Pancreas (tissue), 10 donors: ENCODE data around the gene ILK. TPM values are rescaled to one million over a fixed set of nuclear protein-coding genes. Genes with fewer than 3 reads are reported as not detected.

Experiments
- ATAC-seq, 4 donors: fragments of 200-7000 bp; cut with Tn5 transposase; one replicate each; pipeline versions ENCODE4 v1.8.0 to v1.9.1; 2020; ENCODE audit warnings: mild to moderate bottlenecking in 4 of 4, moderate library complexity in 4 of 4
- DNase-seq, 6 donors: peaks; one replicate each; pipeline ENCODE4 v3.0.0-alpha.2; 2020
- FAIRE-seq: peaks from 2 replicates; lab custom pipeline; 2012; peaks lifted over from hg19 to GRCh38; lab: Jason Lieb, UNC
- H3K27ac ChIP-seq, 4 donors: fragments of 200-600 bp; sonication (generic); 1 replicate in 3 of 4; 2 replicates in 1 of 4; pipeline versions ENCODE4 v1.5.0 to v1.8.0; 2020
- H3K27me3 ChIP-seq, 4 donors: fragments of 200-600 bp; one replicate each; pipeline ENCODE4 v1.8.0; 2021
- H3K36me3 ChIP-seq, 3 donors: fragments of 200-600 bp; sonication (generic) in 1 of 3; one replicate each; pipeline versions ENCODE4 v1.5.0 to v1.8.0; 2020 to 2021
- H3K4me1 ChIP-seq, 3 donors: fragments of 200-600 bp; one replicate each; pipeline ENCODE4 v1.8.0; 2021
- H3K4me3 ChIP-seq, 4 donors: fragments of 200-600 bp; sonication (generic) in 2 of 4; one replicate each; pipeline versions ENCODE4 v1.5.0 to v1.8.0; 2020 to 2021
- H3K9me3 ChIP-seq, 4 donors: fragments of 200-600 bp; one replicate each; pipeline ENCODE4 v1.8.0; 2021
- CTCF ChIP-seq, 4 donors: fragments of 200-600 bp; sonication (generic) in 3 of 4; IDR thresholded peaks; one replicate each; pipeline versions ENCODE4 v1.5.0 to v1.8.0; 2021; ENCODE audit warnings: antibody characterized with exemption in 4 of 4
- WGBS, 2 donors: extraction: QIAGEN DNeasy Blood & Tissue Kit; methylation state at CpG; one replicate each; pipeline ENCODE4 v1.1.7; 2013; 5-methylcytosine and 5-hydroxymethylcytosine counted together
- intact Hi-C, 3 donors: fragments of 100-400 bp; cut with DNase I; formaldehyde crosslinking; loops; one replicate each; pipeline versions ENCODE4 v1.11.1 to v1.14.2; 2022
- polyA plus RNA-seq, 2 donors: library from polyadenylated mRNA; stranded (reverse); fragments of 200-250 nt; gene quantifications; one replicate each; pipeline ENCODE4 v1.2.3, GENCODE V29; 2013
- total RNA-seq, 6 donors: library from RNA; stranded (reverse); fragmentation: NEBNext Ultra II Directional in 4 of 6; extraction: Animal tissue kit (Norgen Biotek cat#: 25700) in 4 of 6; gene quantifications; one replicate each; pipeline versions ENCODE4 v1.2.1 to v1.2.4, GENCODE V29; 2021 to 2023
- donor health status: healthy with polysubstance abuse.
- donor health status: DM: no; HTN: no; CAD: no; lungs with moderate emphysema.
- donor health status: DM: no; HTN: no; CAD: no.
- donor health status: control.
- donor health status: control.
- donor health status: Bipolar disorder and iron deficiency.
- donor health status: DM: yes; HTN: yes; CAD: no.
- donor health status: DM: no; HTN: no; CAD: no.
- donor health status: DM: no; HTN: no; CAD: no.
- donor health status: DM: yes; HTN: yes; CAD: no.

Gene ILK
- total and polyA plus RNA-seq, 8 donors: 47.9 to 137 (median 70.4) TPM

- DNase-seq: no peak
- ATAC-seq: no peak
- H3K36me3 ChIP-seq: no peaks in the 10 kb centered on the region
- intact Hi-C loops: no loop called here
- WGBS, 2 donors: 92 to 98% methylated on average over 11 of the region's 11 CpGs
- H3K27ac ChIP-seq: no peak overlapping the region
- TF ChIP-seq CTCF (IDR thresholded peaks at IDR 0.05): no peak
- no peaks in the 10 kb centered on the region for H3K27me3 ChIP-seq
- H3K4me1 ChIP-seq: peaks cover 0 to 11% (median 8%) of the 10 kb centered on the region in 3 donors
- H3K9me3 ChIP-seq: no peaks in the 10 kb centered on the region
- no peak for FAIRE-seq
- no peak overlapping the region for H3K4me3 ChIP-seq
Observed at GRCh38 chr11:6631361-6631890, 27.9 kb downstream of the ILK start.

- FAIRE-seq: no peak
- Histone ChIP-seq H3K27ac (no peak overlapping the region), H3K36me3 (no peaks in the 10 kb centered on the region)
Observed at GRCh38 chr11:6632116-6633073, 28.8 kb downstream of the ILK start.

GRCh38 chr11:6633422-6634408, 30.1 kb downstream of the ILK start:
- Histone ChIP-seq H3K4me3 (no peak overlapping the region), H3K36me3 (no peaks in the 10 kb centered on the region), H3K27me3 (no peaks in the 10 kb centered on the region), H3K9me3 (no peaks in the 10 kb centered on the region), H3K27ac (peak overlapping the region in 2 of 4 donors; percentile 42 to 67), H3K4me1 (peaks cover 0 to 21% (median 18%) of the 10 kb centered on the region in 3 donors)
- WGBS, 2 donors: 90% methylated on average over 16 of the region's 16 CpGs
- no peak for FAIRE-seq
- intact Hi-C loops: no loop called here
- peak in 1 of 6 donors; percentile 19 for DNase-seq
- ATAC-seq: no peak
- no peak for TF ChIP-seq CTCF (IDR thresholded peaks at IDR 0.05)

More at GRCh38 chr11:6632116-6633073, 28.8 kb downstream of the ILK start:
- peak in 1 of 6 donors; percentile 52 for DNase-seq
- WGBS, 2 donors: 94 to 95% methylated on average over 29 of the region's 29 CpGs
- Histone ChIP-seq H3K4me3 (no peak overlapping the region), H3K9me3 (no peaks in the 10 kb centered on the region), H3K4me1 (peaks cover 0 to 11% (median 8%) of the 10 kb centered on the region in 3 donors), H3K27me3 (no peaks in the 10 kb centered on the region)
- intact Hi-C loops: no loop called here
- no peak for ATAC-seq
- TF ChIP-seq CTCF (IDR thresholded peaks at IDR 0.05): no peak

GRCh38 chr11:6634534-6634933, 31.0 kb downstream of the ILK start:
- ATAC-seq: peak in 2 of 4 donors; percentile 33 to 49
- peak overlapping the region in 3 of 4 donors; percentile 42 to 67 (median 60) for H3K27ac ChIP-seq
- FAIRE-seq: no peak

More at GRCh38 chr11:6634534-6634933, 31.0 kb downstream of the ILK start:
- no peaks in the 10 kb centered on the region for H3K36me3 ChIP-seq
- peaks cover 0 to 21% (median 18%) of the 10 kb centered on the region in 3 donors for H3K4me1 ChIP-seq
- H3K4me3 ChIP-seq: no peak overlapping the region
- WGBS, 2 donors: 33 to 63% methylated on average over 1 of the region's 1 CpG
- H3K27me3 ChIP-seq: no peaks in the 10 kb centered on the region
- intact Hi-C loops: no loop called here
- no peak for TF ChIP-seq CTCF (IDR thresholded peaks at IDR 0.05)
- H3K9me3 ChIP-seq: no peaks in the 10 kb centered on the region
- DNase-seq: no peak
